ENCODE results near the gene PIGA. TPM values are rescaled to one million over a fixed set of nuclear protein-coding genes. Genes with fewer than 3 reads are reported as not detected.

Gene PIGA
- total RNA-seq, 1 experiment from 2014 or later = 11.3 TPM

DNA sequence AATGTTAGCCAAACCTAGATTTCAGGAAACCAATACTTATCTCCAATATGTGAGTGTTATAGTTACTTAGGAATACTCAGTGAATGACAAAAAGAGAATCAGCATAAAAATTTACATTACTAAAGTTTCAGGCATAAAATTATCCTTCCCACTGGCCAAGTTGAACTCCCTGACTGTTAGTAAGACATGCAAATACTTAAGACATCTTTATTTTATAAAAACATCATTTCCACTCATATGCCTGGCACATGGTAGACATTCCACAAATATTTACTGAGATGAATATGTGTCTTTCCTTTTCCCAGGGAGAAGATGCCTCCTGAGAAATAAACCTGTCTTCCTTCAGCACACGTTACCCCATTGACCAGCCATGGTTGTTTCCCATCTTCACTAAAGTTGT, 41.6 kb upstream of the PIGA start:
- H3K27me3 Mint-ChIP-seq (ENCODE audit: low read depth) = peaks cover 3% of the 10 kb centered on the region; the same call in 1 of the 2 replicates
- ChIA-PET CTCF (no interaction called here), POLR2A (no interaction called here)
- H3K9me3 Mint-ChIP-seq = peaks cover 11% of the 10 kb centered on the region
- no peak for DNase-seq (ENCODE audit: low spot score)
- H3K27ac Mint-ChIP-seq = no peak overlapping the region
- ATAC-seq = no peak
- peaks cover 22% of the 10 kb centered on the region for H3K4me1 Mint-ChIP-seq
- H3K36me3 Mint-ChIP-seq = peaks cover 3% of the 10 kb centered on the region
- TF ChIP-seq, protein P1, sequence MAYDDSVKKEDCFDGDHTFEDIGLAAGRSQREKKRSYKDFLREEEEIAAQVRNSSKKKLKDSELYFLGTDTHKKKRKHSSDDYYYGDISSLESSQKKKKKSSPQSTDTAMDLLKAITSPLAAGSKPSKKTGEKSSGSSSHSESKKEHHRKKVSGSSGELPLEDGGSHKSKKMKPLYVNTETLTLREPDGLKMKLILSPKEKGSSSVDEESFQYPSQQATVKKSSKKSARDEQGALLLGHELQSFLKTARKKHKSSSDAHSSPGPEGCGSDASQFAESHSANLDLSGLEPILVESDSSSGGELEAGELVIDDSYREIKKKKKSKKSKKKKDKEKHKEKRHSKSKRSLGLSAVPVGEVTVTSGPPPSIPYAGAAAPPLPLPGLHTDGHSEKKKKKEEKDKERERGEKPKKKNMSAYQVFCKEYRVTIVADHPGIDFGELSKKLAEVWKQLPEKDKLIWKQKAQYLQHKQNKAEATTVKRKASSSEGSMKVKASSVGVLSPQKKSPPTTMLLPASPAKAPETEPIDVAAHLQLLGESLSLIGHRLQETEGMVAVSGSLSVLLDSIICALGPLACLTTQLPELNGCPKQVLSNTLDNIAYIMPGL (CRISPR knock-in tag; IDR thresholded peaks at IDR 0.05) = no peak
- TF ChIP-seq ZNF317 (CRISPR knock-in tag; IDR thresholded peaks at IDR 0.05; ENCODE audit: borderline replicate concordance, low read depth) (no peak), USF1 (CRISPR knock-in tag; IDR thresholded peaks at IDR 0.05) (no peak), ESRRA (CRISPR knock-in tag; IDR thresholded peaks at IDR 0.05; ENCODE audit: borderline replicate concordance) (no peak), NFYB (CRISPR knock-in tag; conservative IDR thresholded peaks at IDR 0.05; ENCODE audit: low read depth) (no peak), EMX1 (CRISPR knock-in tag; IDR thresholded peaks at IDR 0.05) (no peak), MLX (CRISPR knock-in tag; IDR thresholded peaks at IDR 0.05) (no peak), CBFB (CRISPR knock-in tag; IDR thresholded peaks at IDR 0.05; ENCODE audit: low read depth) (no peak), ETV6 (CRISPR knock-in tag; IDR thresholded peaks at IDR 0.05) (no peak), ZNF671 (CRISPR knock-in tag; IDR thresholded peaks at IDR 0.05) (no peak), ZNF138 (CRISPR knock-in tag; conservative IDR thresholded peaks at IDR 0.05) (no peak), TEAD1 (CRISPR knock-in tag; IDR thresholded peaks at IDR 0.05) (no peak), NR1H2 (CRISPR knock-in tag; IDR thresholded peaks at IDR 0.05) (no peak), FOXK1 (CRISPR knock-in tag; IDR thresholded peaks at IDR 0.05) (no peak), ARID4B (CRISPR knock-in tag; IDR thresholded peaks at IDR 0.05; ENCODE audit: borderline replicate concordance) (no peak)
- TF ChIP-seq, protein P2, sequence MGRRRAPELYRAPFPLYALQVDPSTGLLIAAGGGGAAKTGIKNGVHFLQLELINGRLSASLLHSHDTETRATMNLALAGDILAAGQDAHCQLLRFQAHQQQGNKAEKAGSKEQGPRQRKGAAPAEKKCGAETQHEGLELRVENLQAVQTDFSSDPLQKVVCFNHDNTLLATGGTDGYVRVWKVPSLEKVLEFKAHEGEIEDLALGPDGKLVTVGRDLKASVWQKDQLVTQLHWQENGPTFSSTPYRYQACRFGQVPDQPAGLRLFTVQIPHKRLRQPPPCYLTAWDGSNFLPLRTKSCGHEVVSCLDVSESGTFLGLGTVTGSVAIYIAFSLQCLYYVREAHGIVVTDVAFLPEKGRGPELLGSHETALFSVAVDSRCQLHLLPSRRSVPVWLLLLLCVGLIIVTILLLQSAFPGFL (CRISPR knock-in tag; IDR thresholded peaks at IDR 0.05; ENCODE audit: borderline replicate concordance) = no peak
- TF ChIP-seq, protein P3, sequence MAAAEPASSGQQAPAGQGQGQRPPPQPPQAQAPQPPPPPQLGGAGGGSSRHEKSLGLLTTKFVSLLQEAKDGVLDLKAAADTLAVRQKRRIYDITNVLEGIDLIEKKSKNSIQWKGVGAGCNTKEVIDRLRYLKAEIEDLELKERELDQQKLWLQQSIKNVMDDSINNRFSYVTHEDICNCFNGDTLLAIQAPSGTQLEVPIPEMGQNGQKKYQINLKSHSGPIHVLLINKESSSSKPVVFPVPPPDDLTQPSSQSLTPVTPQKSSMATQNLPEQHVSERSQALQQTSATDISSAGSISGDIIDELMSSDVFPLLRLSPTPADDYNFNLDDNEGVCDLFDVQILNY (CRISPR knock-in tag; IDR thresholded peaks at IDR 0.05) = no peak
- TF ChIP-seq, protein P4, sequence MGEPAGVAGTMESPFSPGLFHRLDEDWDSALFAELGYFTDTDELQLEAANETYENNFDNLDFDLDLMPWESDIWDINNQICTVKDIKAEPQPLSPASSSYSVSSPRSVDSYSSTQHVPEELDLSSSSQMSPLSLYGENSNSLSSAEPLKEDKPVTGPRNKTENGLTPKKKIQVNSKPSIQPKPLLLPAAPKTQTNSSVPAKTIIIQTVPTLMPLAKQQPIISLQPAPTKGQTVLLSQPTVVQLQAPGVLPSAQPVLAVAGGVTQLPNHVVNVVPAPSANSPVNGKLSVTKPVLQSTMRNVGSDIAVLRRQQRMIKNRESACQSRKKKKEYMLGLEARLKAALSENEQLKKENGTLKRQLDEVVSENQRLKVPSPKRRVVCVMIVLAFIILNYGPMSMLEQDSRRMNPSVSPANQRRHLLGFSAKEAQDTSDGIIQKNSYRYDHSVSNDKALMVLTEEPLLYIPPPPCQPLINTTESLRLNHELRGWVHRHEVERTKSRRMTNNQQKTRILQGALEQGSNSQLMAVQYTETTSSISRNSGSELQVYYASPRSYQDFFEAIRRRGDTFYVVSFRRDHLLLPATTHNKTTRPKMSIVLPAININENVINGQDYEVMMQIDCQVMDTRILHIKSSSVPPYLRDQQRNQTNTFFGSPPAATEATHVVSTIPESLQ (CRISPR knock-in tag; IDR thresholded peaks at IDR 0.05) = no peak
- TF ChIP-seq, protein P5, sequence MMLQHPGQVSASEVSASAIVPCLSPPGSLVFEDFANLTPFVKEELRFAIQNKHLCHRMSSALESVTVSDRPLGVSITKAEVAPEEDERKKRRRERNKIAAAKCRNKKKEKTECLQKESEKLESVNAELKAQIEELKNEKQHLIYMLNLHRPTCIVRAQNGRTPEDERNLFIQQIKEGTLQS (CRISPR knock-in tag; conservative IDR thresholded peaks at IDR 0.05) = no peak
- TF ChIP-seq, protein P6, sequence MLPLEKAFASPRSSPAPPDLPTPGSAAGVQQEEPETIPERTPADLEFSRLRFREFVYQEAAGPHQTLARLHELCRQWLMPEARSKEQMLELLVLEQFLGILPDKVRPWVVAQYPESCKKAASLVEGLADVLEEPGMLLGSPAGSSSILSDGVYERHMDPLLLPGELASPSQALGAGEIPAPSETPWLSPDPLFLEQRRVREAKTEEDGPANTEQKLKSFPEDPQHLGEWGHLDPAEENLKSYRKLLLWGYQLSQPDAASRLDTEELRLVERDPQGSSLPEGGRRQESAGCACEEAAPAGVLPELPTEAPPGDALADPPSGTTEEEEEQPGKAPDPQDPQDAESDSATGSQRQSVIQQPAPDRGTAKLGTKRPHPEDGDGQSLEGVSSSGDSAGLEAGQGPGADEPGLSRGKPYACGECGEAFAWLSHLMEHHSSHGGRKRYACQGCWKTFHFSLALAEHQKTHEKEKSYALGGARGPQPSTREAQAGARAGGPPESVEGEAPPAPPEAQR (CRISPR knock-in tag; IDR thresholded peaks at IDR 0.05) = no peak
- no peak overlapping the region for H3K4me3 Mint-ChIP-seq

Measured in WTC11 (cell line).